ENCODE data around the gene MYBPH.
A peak's percentile ranks its signal among the peaks of the same experiment; 100 is the strongest.

The MYBPH gene

GRCh38 chr1:203178821-203179666 lies 3.4 kb upstream of the MYBPH start:
- DNase-seq (ENCODE audit: low spot score), result no peak

GRCh38 chr1:203178083-203178482 lies 2.5 kb upstream of the MYBPH start:
- peak; percentile 45 for DNase-seq (ENCODE audit: low spot score)

- DNase-seq (ENCODE audit: low spot score), result peak; percentile 76
Measured at GRCh38 chr1:203177470-203178039, 1.9 kb upstream of the MYBPH start.

GRCh38 chr1:203177036-203177405 lies 1.4 kb upstream of the MYBPH start:
- DNase-seq (ENCODE audit: low spot score), result no peak

- DNase-seq (ENCODE audit: low spot score), result no peak
Measured at GRCh38 chr1:203176273-203177035, 828 bp upstream of the MYBPH start.

GRCh38 chr1:203175827-203176241 lies 208 bp upstream of the MYBPH start:
- DNase-seq (ENCODE audit: low spot score), result peak; percentile 36

- no peak for DNase-seq (ENCODE audit: low spot score)
Measured at GRCh38 chr1:203174324-203174985, 1.2 kb downstream of the MYBPH start.

- DNase-seq (ENCODE audit: low spot score), result no peak
Measured at GRCh38 chr1:203173566-203173965, 2.1 kb downstream of the MYBPH start.

- no peak for DNase-seq (ENCODE audit: low spot score)
Measured at GRCh38 chr1:203173011-203173555, 2.5 kb downstream of the MYBPH start.

- peak; percentile 92 for DNase-seq (ENCODE audit: low spot score)
Measured at GRCh38 chr1:203172184-203173010, 3.2 kb downstream of the MYBPH start.

- no peak for DNase-seq (ENCODE audit: low spot score)
Measured at GRCh38 chr1:203171341-203172183, 4.1 kb downstream of the MYBPH start.

GRCh38 chr1:203170625-203171330 lies 4.8 kb downstream of the MYBPH start:
- DNase-seq (ENCODE audit: low spot score), result no peak

- no peak for DNase-seq (ENCODE audit: low spot score)
Measured at GRCh38 chr1:203169770-203170520, 5.7 kb downstream of the MYBPH start.

- DNase-seq (ENCODE audit: low spot score), result no peak
Measured at GRCh38 chr1:203168991-203169390, 6.6 kb downstream of the MYBPH start.

GRCh38 chr1:203168256-203168786 lies 7.3 kb downstream of the MYBPH start:
- DNase-seq (ENCODE audit: low spot score), result no peak

GRCh38 chr1:203167913-203168200 lies 7.8 kb downstream of the MYBPH start:
- DNase-seq (ENCODE audit: low spot score), result no peak

- DNase-seq (ENCODE audit: low spot score), result no peak
Measured at GRCh38 chr1:203167026-203167912, 8.4 kb downstream of the MYBPH start.

Measured in GM03348 (cell line).